ENCODE data around the gene CFAP74. TPM values are rescaled to one million over a fixed set of nuclear protein-coding genes. Genes with fewer than 3 reads are reported as not detected.

Gene CFAP74
- total and polyA plus RNA-seq, 2 of the 13 experiments (the other 11 are each of a cell fraction or from before 2014, with no cell fraction given), result 0.27 to 0.62 TPM

GRCh38 chr1:2046174-2046917 is 42.8 kb upstream of the CFAP74 start (continued):
- no peak for TF ChIP-seq ZUFSP (CRISPR knock-in tag; IDR thresholded peaks at IDR 0.05; ENCODE audit: borderline replicate concordance)
- TF ChIP-seq REXO4 (CRISPR knock-in tag; IDR thresholded peaks at IDR 0.05; ENCODE audit: borderline replicate concordance), result no peak
- no peak for TF ChIP-seq PRPF4 (IDR thresholded peaks at IDR 0.05; ENCODE audit: low read depth, low read length, poor library complexity, severe bottlenecking)
- TF ChIP-seq SP2 (CRISPR knock-in tag; IDR thresholded peaks at IDR 0.05), result no peak
- TF ChIP-seq ZNF564 (CRISPR knock-in tag; IDR thresholded peaks at IDR 0.05), result no peak
- TF ChIP-seq ZNF747 (CRISPR knock-in tag; IDR thresholded peaks at IDR 0.05; ENCODE audit: borderline replicate concordance), result no peak
- no peak for TF ChIP-seq PTBP1 (IDR thresholded peaks at IDR 0.05; ENCODE audit: low read depth, low read length, poor library complexity, severe bottlenecking)
- no peak for TF ChIP-seq ZBTB10 (CRISPR knock-in tag; IDR thresholded peaks at IDR 0.05; ENCODE audit: borderline replicate concordance)
- TF ChIP-seq ATF1 (CRISPR knock-in tag; IDR thresholded peaks at IDR 0.05), result no peak
- no peak for TF ChIP-seq ZFP36L2 (CRISPR knock-in tag; IDR thresholded peaks at IDR 0.05)
- no peak for TF ChIP-seq NONO (IDR thresholded peaks at IDR 0.05)
- TF ChIP-seq NONO (CRISPR knock-in tag; conservative IDR thresholded peaks at IDR 0.05), result no peak
- no peak for TF ChIP-seq NFATC3 (CRISPR knock-in tag; IDR thresholded peaks at IDR 0.05)
- no peak for TF ChIP-seq ZBTB43 (CRISPR knock-in tag; conservative IDR thresholded peaks at IDR 0.05)
- 0 out of 2 replicates have a peak, but pooled peaks have one; percentile 19 for TF ChIP-seq ZNF567 (CRISPR knock-in tag; IDR thresholded peaks at IDR 0.05; ENCODE audit: borderline replicate concordance)
- peak; percentile 44; the same call in 1 of the 2 replicates for TF ChIP-seq ZNF691 (CRISPR knock-in tag; IDR thresholded peaks at IDR 0.05; ENCODE audit: borderline replicate concordance, low read depth)
- TF ChIP-seq ONECUT2 (CRISPR knock-in tag; IDR thresholded peaks at IDR 0.05), result no peak
- no peak for TF ChIP-seq ZXDC (CRISPR knock-in tag; IDR thresholded peaks at IDR 0.05)
- TF ChIP-seq NCOR1 (IDR thresholded peaks at IDR 0.05; ENCODE audit: borderline replicate concordance, low read length), result no peak
- no peak for TF ChIP-seq FOXA1 (IDR thresholded peaks at IDR 0.05)
- TF ChIP-seq FOXA1 (CRISPR knock-in tag; IDR thresholded peaks at IDR 0.05), result no peak

All from HepG2 (cell line).